ENCODE measurements around the gene SKAP1. TPM values are rescaled to one million over a fixed set of nuclear protein-coding genes. Genes with fewer than 3 reads are reported as not detected.

SKAP1 gene
- total and polyA plus RNA-seq, 2 donors from 2014 or later, result 34.8 to 42.6 TPM

- Histone ChIP-seq H3K4me3 (ENCODE audit: low read length in 3 of 3) (no peak overlapping the region), H3K9ac (ENCODE audit: low read length in 3 of 3) (no peak overlapping the region), H3K27ac (ENCODE audit: low read depth in 2 of 2, low read length in 2 of 2) (no peak overlapping the region), H3K36me3 (ENCODE audit: control insufficient read depth in 2 of 3, insufficient read depth in 3 of 3, low read length in 3 of 3) (no peaks in the 10 kb centered on the region), H3K9me3 (ENCODE audit: control insufficient read depth in 2 of 3, insufficient read depth in 1 of 3, low read length in 3 of 3) (no peaks in the 10 kb centered on the region), H3K4me1 (ENCODE audit: control insufficient read depth in 2 of 3, insufficient read depth in 2 of 3, low read depth in 1 of 3, low read length in 3 of 3) (peaks cover 0 to 6% (median 5%) of the 10 kb centered on the region in 3 donors), H3K27me3 (ENCODE audit: control insufficient read depth, insufficient read depth, low read length) (no peaks in the 10 kb centered on the region)
- FAIRE-seq (no peak), DNase-seq (peak in 4 of 5 donors; percentile 85 to 92 (median 90))
- intact Hi-C loops (cut with DNase I), result no loop called here
- TF ChIP-seq CTCF (IDR thresholded peaks at IDR 0.05; ENCODE audit: borderline replicate concordance, extremely low read depth, insufficient read depth), result no peak
These were observed 47.2 kb upstream of the SKAP1 start for GRCh38 chr17:48477221-48477620.

GRCh38 chr17:48472411-48473281, 42.6 kb upstream of the SKAP1 start:
- no peak overlapping the region for H3K9ac ChIP-seq (ENCODE audit: low read length in 3 of 3)
- H3K9me3 ChIP-seq (ENCODE audit: control insufficient read depth in 2 of 3, insufficient read depth in 1 of 3, low read length in 3 of 3), result no peaks in the 10 kb centered on the region
- FAIRE-seq, result no peak
- TF ChIP-seq CTCF (IDR thresholded peaks at IDR 0.05; ENCODE audit: borderline replicate concordance, extremely low read depth, insufficient read depth), result no peak
- no peak overlapping the region for H3K4me3 ChIP-seq (ENCODE audit: low read length in 3 of 3)
- H3K27ac ChIP-seq (ENCODE audit: low read depth in 2 of 2, low read length in 2 of 2), result no peak overlapping the region
- H3K4me1 ChIP-seq (ENCODE audit: control insufficient read depth in 2 of 3, insufficient read depth in 2 of 3, low read depth in 1 of 3, low read length in 3 of 3), result peaks cover 0 to 8% (median 5%) of the 10 kb centered on the region in 3 donors
- peak; percentile 84 to 97 (median 95) for DNase-seq
- no peaks in the 10 kb centered on the region for H3K36me3 ChIP-seq (ENCODE audit: control insufficient read depth in 2 of 3, insufficient read depth in 3 of 3, low read length in 3 of 3)
- no peaks in the 10 kb centered on the region for H3K27me3 ChIP-seq (ENCODE audit: control insufficient read depth, insufficient read depth, low read length)
- intact Hi-C loops (cut with DNase I), result no loop called here

DNA sequence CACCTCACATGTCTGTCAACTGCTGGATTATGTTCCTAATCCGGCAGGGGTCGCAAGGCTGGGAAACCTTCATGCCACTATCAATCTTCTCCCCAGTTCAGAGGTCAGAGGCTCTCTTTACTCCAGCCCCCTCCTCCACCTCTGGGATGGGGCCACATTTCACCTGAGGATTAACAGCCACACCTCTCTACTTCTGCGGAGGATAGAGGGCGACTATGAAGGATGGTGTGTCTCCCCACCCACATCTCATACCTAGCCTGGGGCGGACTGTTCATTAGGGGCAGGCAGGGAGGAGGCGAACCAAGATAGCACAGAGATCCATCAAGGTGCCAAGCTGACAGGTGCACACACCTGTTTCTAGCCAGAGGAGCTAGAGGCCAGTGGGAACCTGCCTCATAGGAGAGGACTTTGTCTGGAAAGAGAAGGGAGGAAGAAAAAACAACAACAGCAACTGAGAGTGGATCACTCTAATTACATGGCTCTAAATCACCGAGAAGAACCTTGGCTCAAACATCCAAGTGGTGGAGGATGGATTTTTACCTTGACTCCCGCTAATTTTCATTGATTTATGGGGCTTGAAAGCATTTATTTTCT, 41.9 kb upstream of the SKAP1 start:
- intact Hi-C loops (cut with DNase I), result no loop called here
- no peaks in the 10 kb centered on the region for H3K9me3 ChIP-seq (ENCODE audit: control insufficient read depth in 2 of 3, insufficient read depth in 1 of 3, low read length in 3 of 3)
- H3K9ac ChIP-seq (ENCODE audit: low read length in 3 of 3), result no peak overlapping the region
- H3K4me1 ChIP-seq (ENCODE audit: control insufficient read depth in 2 of 3, insufficient read depth in 2 of 3, low read depth in 1 of 3, low read length in 3 of 3), result peaks cover 0 to 8% (median 5%) of the 10 kb centered on the region in 3 donors
- no peak overlapping the region for H3K27ac ChIP-seq (ENCODE audit: low read depth in 2 of 2, low read length in 2 of 2)
- FAIRE-seq, result no peak
- no peaks in the 10 kb centered on the region for H3K27me3 ChIP-seq (ENCODE audit: control insufficient read depth, insufficient read depth, low read length)
- H3K36me3 ChIP-seq (ENCODE audit: control insufficient read depth in 2 of 3, insufficient read depth in 3 of 3, low read length in 3 of 3), result no peaks in the 10 kb centered on the region
- no peak for TF ChIP-seq CTCF (IDR thresholded peaks at IDR 0.05; ENCODE audit: borderline replicate concordance, extremely low read depth, insufficient read depth)
- no peak overlapping the region for H3K4me3 ChIP-seq (ENCODE audit: low read length in 3 of 3)
- peak in 2 of 5 donors; percentile 88 to 90 for DNase-seq

All from kidney (tissue), 14 donors.